HUES48 (cell line): ENCODE data around the gene ADRA2B.
"Not testable (repeated sequence)": the region's sequence is repeated elsewhere in the genome, so short reads cannot be mapped to it uniquely, and the experiment has no call there.

Source experiments
- H3K27ac ChIP-seq: one replicate; pipeline ENCODE4 v1.7.0; 2013; ENCODE audit warnings: low read depth, low read length, inconsistent platforms
- H3K27me3 ChIP-seq: 2 replicates; pipeline ENCODE4 v1.6.1; 2013; ENCODE audit warnings: mild to moderate bottlenecking, low read length; ENCODE audit not compliant: control insufficient read depth, insufficient read depth
- H3K36me3 ChIP-seq: 2 replicates; pipeline ENCODE4 v1.6.1; 2013; ENCODE audit warnings: low read length; ENCODE audit not compliant: control insufficient read depth, insufficient read depth
- H3K4me1 ChIP-seq: 2 replicates; pipeline ENCODE4 v1.6.1; 2013; ENCODE audit warnings: mild to moderate bottlenecking, low read length; ENCODE audit not compliant: control insufficient read depth, insufficient read depth
- H3K4me3 ChIP-seq: 2 replicates; pipeline ENCODE4 v1.5.1; 2013; ENCODE audit warnings: mild to moderate bottlenecking, low read depth, low read length
- H3K9ac ChIP-seq: 2 replicates; pipeline ENCODE4 v1.6.1; 2013; ENCODE audit warnings: mild to moderate bottlenecking, low read depth, low read length, moderate library complexity
- H3K9me3 ChIP-seq: 2 replicates; pipeline ENCODE4 v1.6.1; 2013; ENCODE audit warnings: low read length; ENCODE audit not compliant: control insufficient read depth, insufficient read depth

The ADRA2B gene

GRCh38 chr2:96141624-96141967 lies 25.2 kb upstream of the ADRA2B start:
- peaks cover 24% of the 10 kb centered on the region for H3K4me1 ChIP-seq
- H3K27ac ChIP-seq = not testable (repeated sequence)

GRCh38 chr2:96140941-96141623 lies 24.7 kb upstream of the ADRA2B start:
- Histone ChIP-seq H3K36me3 (0 out of 2 replicates have a peak, but pooled peaks cover 3% of the 10 kb centered on the region), H3K4me1 (peaks cover 23% of the 10 kb centered on the region), H3K9ac (no peak overlapping the region), H3K27me3 (peaks cover 24% of the 10 kb centered on the region), H3K9me3 (no peaks in the 10 kb centered on the region), H3K27ac (no peak overlapping the region), H3K4me3 (no peak overlapping the region)

More at GRCh38 chr2:96141624-96141967, 25.2 kb upstream of the ADRA2B start:
- H3K9me3 ChIP-seq, H3K9ac ChIP-seq, H3K4me3 ChIP-seq, H3K36me3 ChIP-seq: not testable (repeated sequence)
- peaks cover 29% of the 10 kb centered on the region for H3K27me3 ChIP-seq

- 0 out of 2 replicates have a peak, but pooled peaks cover 3% of the 10 kb centered on the region for H3K36me3 ChIP-seq
- no peak overlapping the region for H3K27ac ChIP-seq
- H3K27me3 ChIP-seq = peaks cover 6% of the 10 kb centered on the region
- no peak overlapping the region for H3K9ac ChIP-seq
- no peak overlapping the region for H3K4me3 ChIP-seq
- peaks cover 14% of the 10 kb centered on the region for H3K4me1 ChIP-seq
- H3K9me3 ChIP-seq = no peaks in the 10 kb centered on the region
Measured at GRCh38 chr2:96139181-96139758, 22.9 kb upstream of the ADRA2B start.

GRCh38 chr2:96138179-96139145 lies 22.1 kb upstream of the ADRA2B start, which contains the start of gene ASTL:
TSS of gene ASTL (minus strand) at chr2:96138502. CDS start at chr2:96138436, 66 bp downstream.
- H3K9ac ChIP-seq = no peak within 1 kb of the TSS
- H3K36me3 ChIP-seq = 0 out of 2 replicates have a peak, but pooled peaks cover 3% of the 10 kb centered on the region
- H3K27me3 ChIP-seq = no peaks in the 10 kb centered on the region
- no peaks in the 10 kb centered on the region for H3K9me3 ChIP-seq
- peaks cover 10% of the 10 kb centered on the region for H3K4me1 ChIP-seq
- H3K27ac ChIP-seq = no peak within 1 kb of the TSS
- H3K4me3 ChIP-seq = no peak within 1 kb of the TSS

GRCh38 chr2:96137321-96138178 lies 21.2 kb upstream of the ADRA2B start:
- Histone ChIP-seq H3K4me1 (peaks cover 10% of the 10 kb centered on the region), H3K27ac (no peak overlapping the region), H3K9ac (no peak overlapping the region), H3K9me3 (no peaks in the 10 kb centered on the region), H3K27me3 (no peaks in the 10 kb centered on the region), H3K36me3 (no peaks in the 10 kb centered on the region), H3K4me3 (no peak overlapping the region)

GRCh38 chr2:96136129-96136720 lies 19.9 kb upstream of the ADRA2B start:
- Histone ChIP-seq H3K27ac (no peak overlapping the region), H3K27me3 (no peaks in the 10 kb centered on the region), H3K4me3 (no peak overlapping the region), H3K9me3 (no peaks in the 10 kb centered on the region), H3K36me3 (no peaks in the 10 kb centered on the region), H3K9ac (no peak overlapping the region), H3K4me1 (peaks cover 10% of the 10 kb centered on the region)

- Histone ChIP-seq H3K36me3 (no peaks in the 10 kb centered on the region), H3K27ac (no peak overlapping the region), H3K4me1 (peaks cover 10% of the 10 kb centered on the region), H3K27me3 (no peaks in the 10 kb centered on the region), H3K9me3 (no peaks in the 10 kb centered on the region), H3K4me3 (no peak overlapping the region), H3K9ac (no peak overlapping the region)
Measured at GRCh38 chr2:96135621-96136020, 19.2 kb upstream of the ADRA2B start.

GRCh38 chr2:96135171-96135570 lies 18.8 kb upstream of the ADRA2B start:
- H3K9ac ChIP-seq = no peak overlapping the region
- H3K9me3 ChIP-seq = no peaks in the 10 kb centered on the region
- no peak overlapping the region for H3K4me3 ChIP-seq

GRCh38 chr2:96134421-96134820 lies 18.1 kb upstream of the ADRA2B start:
- Histone ChIP-seq H3K27me3 (no peaks in the 10 kb centered on the region; the same call in 1 of the 2 replicates), H3K9me3 (no peaks in the 10 kb centered on the region), H3K27ac (no peak overlapping the region), H3K4me1 (peaks cover 9% of the 10 kb centered on the region), H3K9ac (no peak overlapping the region), H3K36me3 (no peaks in the 10 kb centered on the region), H3K4me3 (no peak overlapping the region)

More at GRCh38 chr2:96135171-96135570, 18.8 kb upstream of the ADRA2B start:
- Histone ChIP-seq H3K4me1 (peaks cover 10% of the 10 kb centered on the region), H3K36me3 (no peaks in the 10 kb centered on the region), H3K27me3 (no peaks in the 10 kb centered on the region; the same call in 1 of the 2 replicates), H3K27ac (no peak overlapping the region)
